CD4-positive, alpha-beta T cell treated with Interleukin-15 for 1 hour (primary cell): ENCODE measurements around the gene OGDH.
A peak's percentile ranks its signal among the peaks of the same experiment; 100 is the strongest.

ENCODE experiments used
- DNase-seq: peaks from one replicate; pipeline ENCODE4 v3.0.0-alpha.2; 2020

The OGDH gene

DNA sequence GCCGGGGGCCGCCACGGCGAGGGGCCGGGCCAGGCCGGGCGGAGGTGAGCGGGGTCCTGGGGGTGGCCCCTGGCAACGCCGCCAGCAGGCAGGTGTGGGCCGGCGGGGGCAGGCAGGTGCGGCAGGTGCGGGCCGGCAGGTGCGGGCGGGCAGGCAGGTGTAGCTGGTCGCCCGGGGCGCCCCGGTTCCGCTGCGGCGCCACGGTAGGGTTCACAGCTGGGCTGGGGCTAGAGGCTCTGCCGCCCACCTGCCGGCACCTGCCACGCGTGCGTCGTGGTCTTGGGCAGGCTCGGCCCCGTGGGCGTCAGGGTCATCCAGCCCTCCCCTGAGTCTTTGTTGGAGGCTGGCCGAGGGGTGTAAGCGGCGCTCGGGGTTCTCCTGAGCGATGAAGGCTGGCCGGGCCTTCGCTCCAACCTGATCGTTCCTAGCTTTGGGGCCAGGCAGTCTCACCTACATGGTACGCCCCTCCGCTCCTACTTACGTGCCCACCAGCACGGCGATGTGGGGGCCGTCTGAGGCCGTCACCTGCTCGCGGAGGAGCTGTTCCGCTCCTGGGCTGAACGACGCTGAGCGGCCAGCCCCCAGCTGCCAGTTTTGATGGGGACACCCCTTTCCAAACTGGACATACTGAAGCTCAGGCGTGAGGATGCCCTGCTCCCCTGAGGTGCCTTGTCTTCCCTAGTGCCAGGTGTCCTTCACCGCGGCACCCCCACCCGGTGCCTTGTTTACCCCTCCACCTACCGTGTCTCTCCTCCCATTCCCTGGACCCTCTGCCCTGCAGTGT, 142.7 kb downstream of the OGDH start:
- DNase-seq = no peak

DNA sequence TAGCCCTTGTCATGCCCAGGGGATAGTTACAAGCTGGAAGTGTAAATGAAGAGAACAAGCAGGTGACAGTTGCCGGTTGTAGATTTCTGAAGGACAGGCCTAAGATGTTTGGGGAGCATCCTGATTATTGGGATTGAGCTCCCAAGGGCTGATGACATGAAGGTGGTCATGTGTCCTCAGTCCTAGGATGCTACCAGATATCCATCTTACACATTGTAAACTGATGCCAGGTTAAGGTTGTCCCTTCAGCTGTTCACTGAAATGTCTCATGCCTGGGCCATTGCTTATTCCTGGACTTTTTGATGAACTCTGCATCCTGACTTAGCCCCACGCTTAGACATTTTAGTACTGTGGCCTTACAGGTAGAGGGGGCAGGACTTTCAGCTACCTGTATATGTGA, 143.6 kb downstream of the OGDH start:
- no peak for DNase-seq

GRCh38 chr7:44750424-44750823, 144.0 kb downstream of the OGDH start:
- DNase-seq = no peak

GRCh38 chr7:44750921-44751571, 144.6 kb downstream of the OGDH start:
- DNase-seq = peak; percentile 79

DNA sequence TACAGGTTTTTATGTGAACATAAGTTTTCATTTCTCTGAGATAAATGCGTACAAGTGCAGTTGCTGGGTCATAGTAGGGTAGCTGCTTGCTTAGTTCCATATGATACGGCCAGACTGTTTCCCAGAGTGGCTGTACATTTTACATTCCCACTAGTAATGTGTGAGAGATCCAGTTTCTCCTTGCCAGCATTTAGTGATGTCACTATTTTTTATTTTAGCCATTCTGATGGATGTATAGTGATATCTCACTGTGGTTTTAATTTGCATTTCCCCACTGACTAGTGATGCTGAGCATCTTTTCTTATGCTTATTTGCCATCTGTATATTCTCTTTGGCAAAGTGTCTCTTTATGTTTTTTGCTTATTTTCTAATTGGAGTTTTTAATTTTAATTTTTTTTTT, 146.4 kb downstream of the OGDH start:
- no peak for DNase-seq

- no peak for DNase-seq
Measured at GRCh38 chr7:44754802-44755697, 148.6 kb downstream of the OGDH start.

GRCh38 chr7:44755698-44756627, 149.5 kb downstream of the OGDH start:
- DNase-seq = no peak

GRCh38 chr7:44756904-44757303, 150.5 kb downstream of the OGDH start:
- DNase-seq = no peak

DNA sequence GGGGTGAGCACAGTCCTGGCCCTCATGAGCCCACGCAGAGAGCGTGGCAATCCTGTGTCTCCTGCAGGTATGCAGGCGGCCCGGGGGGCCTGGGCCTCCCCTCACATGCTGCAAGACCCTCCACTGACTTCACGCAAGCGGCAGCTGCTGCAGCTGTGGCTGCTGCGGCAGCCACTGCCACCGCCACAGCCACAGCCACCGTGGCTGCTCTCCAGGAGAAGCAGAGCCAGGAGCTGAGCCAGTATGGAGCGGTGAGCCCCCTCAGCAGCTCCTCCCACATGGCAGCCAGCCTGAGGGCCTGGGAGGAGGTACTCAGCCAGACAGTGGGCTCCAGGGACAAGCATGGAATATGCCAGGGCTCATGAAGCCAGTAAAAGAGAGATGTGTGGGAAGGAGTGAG, 150.9 kb downstream of the OGDH start:
- no peak for DNase-seq

DNA sequence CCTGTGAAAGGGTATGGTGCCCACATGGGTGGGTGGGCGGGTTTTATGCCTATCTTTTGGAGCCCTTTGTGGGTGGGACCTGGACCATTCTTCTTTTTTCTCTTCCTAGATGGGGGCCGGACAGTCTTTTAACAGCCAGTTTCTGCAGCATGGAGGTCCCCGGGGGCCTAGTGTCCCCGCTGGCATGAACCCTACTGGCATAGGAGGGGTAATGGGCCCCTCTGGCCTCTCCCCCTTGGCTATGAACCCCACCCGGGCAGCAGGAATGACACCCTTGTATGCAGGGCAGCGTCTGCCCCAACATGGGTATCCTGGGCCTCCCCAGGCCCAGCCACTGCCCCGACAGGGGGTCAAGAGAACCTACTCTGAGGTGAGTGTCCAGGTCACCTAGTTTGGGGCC, 151.3 kb downstream of the OGDH start:
- DNase-seq = no peak
